Choroid plexus epithelial cell (primary cell): Measurements from ENCODE around the gene C1R.

ENCODE experiments used
- DNase-seq: peaks from one replicate; pipeline ENCODE4 v3.0.0-alpha.2; 2010; ENCODE audit warnings: low read depth
- H3K4me3 ChIP-seq: 2 replicates; pipeline ENCODE4 v1.5.1; 2011; ENCODE audit warnings: low read depth, mild to moderate bottlenecking, control low read depth, low read length, moderate library complexity
- TF ChIP-seq, protein P1 (sequence below): conservative IDR thresholded peaks from 2 replicates; pipeline ENCODE4 v1.5.1; 2011; ENCODE audit warnings: low read depth, mild to moderate bottlenecking, control low read depth, inconsistent platforms, low read length, moderate library complexity

Gene C1R

DNA sequence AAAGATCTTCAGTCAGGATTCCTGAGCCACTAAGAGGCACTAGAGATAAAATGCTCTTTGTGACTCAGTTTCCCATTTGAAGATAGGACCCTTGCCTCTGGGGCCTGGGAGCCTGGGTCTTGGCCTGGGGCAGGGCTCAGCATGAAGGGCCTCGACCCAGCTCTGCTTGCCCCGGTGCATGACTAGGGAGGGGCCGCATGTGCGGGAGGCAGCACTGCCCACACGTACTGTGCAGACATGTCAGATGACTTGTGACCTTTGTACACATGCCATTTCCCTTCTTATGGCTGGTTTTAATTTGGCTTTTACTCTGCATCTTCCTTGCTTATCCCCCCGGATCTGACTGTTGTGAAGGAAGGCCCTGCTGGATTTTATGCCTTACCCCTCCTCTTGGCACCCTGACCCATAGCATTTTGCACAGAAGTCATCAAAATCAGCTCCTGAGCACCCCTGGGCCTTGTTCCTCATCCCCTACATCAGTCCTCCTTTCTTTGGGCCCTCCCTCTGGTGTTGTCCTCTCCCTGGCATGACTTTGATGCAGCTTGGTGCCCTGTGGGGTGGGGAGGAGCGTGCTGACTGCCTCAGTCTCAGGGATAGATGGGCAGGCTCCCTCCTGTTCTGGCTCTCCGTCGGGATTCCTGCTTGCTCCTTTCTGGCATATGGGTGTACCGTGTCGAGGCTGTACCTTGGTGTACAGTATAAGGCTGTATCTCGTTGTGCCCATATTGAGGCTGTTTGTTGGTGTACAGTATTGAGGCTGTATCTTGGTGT is 42.3 kb upstream of the C1R start:
- no peak overlapping the region for H3K4me3 ChIP-seq
- DNase-seq: no peak
- TF ChIP-seq, protein P1, sequence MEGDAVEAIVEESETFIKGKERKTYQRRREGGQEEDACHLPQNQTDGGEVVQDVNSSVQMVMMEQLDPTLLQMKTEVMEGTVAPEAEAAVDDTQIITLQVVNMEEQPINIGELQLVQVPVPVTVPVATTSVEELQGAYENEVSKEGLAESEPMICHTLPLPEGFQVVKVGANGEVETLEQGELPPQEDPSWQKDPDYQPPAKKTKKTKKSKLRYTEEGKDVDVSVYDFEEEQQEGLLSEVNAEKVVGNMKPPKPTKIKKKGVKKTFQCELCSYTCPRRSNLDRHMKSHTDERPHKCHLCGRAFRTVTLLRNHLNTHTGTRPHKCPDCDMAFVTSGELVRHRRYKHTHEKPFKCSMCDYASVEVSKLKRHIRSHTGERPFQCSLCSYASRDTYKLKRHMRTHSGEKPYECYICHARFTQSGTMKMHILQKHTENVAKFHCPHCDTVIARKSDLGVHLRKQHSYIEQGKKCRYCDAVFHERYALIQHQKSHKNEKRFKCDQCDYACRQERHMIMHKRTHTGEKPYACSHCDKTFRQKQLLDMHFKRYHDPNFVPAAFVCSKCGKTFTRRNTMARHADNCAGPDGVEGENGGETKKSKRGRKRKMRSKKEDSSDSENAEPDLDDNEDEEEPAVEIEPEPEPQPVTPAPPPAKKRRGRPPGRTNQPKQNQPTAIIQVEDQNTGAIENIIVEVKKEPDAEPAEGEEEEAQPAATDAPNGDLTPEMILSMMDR: no peak

DNA sequence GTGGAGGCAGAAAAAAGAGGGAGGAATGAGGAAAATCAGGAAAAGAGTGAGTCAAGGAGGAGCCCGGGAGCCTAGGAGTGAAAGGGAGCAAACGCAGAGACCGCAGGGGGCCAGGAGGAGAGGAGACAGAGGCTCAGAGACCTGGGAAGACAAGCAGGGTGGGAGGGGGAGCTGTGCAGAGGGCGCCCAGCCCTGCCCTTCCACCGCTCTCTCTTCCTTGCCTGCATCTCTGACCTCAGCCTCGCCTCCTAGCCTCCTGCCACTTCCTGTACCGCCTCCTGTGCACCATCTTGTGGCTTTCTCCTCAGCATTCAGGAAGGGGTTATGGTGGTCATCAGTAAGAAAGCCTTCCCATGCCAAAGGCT is 39.2 kb upstream of the C1R start:
- TF ChIP-seq, protein P1: no peak
- peak overlapping the region; percentile 75 for H3K4me3 ChIP-seq
- no peak for DNase-seq

DNA sequence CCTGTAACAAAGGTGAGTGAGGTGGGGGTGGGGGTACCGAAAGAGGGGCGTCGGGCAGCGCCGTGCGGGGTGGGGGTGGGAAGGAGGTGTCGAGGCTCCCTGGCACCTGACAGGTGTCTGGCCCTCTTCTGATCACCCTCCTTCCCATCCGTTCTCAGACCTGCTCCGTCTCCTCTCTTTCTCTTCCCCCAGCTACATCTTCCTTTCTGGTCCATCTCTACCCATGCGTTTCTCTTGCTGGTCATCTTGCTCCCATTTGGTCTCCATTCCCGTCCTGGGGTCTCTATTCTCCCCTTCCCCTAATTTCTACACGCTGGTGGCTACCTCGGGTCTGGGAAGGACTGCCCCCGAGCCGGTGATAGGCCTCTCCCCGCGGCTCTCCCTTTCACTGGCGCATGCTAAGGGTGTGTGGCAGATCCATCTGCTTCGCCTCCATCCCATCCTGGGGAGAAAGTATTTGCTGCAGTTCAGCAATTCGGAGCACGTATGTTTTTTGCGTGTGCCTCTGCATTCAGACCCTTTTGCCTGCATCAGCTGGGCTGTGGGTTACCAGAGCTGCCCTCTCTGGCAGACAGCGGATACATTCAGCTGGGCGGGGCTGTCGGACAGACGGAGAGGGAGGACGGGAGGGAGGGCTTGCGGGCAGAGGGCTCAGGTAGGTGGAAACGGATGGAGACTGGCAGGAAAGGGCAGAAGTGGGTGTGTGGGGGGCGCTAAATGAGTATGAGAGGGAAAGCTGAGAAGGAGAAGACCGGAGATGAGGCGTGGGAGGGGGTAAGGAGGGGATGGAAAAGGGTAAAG is 38.7 kb upstream of the C1R start:
- TF ChIP-seq, protein P1: peak; percentile 15
- DNase-seq: peak; percentile 63
- peak overlapping the region; percentile 75 for H3K4me3 ChIP-seq

DNA sequence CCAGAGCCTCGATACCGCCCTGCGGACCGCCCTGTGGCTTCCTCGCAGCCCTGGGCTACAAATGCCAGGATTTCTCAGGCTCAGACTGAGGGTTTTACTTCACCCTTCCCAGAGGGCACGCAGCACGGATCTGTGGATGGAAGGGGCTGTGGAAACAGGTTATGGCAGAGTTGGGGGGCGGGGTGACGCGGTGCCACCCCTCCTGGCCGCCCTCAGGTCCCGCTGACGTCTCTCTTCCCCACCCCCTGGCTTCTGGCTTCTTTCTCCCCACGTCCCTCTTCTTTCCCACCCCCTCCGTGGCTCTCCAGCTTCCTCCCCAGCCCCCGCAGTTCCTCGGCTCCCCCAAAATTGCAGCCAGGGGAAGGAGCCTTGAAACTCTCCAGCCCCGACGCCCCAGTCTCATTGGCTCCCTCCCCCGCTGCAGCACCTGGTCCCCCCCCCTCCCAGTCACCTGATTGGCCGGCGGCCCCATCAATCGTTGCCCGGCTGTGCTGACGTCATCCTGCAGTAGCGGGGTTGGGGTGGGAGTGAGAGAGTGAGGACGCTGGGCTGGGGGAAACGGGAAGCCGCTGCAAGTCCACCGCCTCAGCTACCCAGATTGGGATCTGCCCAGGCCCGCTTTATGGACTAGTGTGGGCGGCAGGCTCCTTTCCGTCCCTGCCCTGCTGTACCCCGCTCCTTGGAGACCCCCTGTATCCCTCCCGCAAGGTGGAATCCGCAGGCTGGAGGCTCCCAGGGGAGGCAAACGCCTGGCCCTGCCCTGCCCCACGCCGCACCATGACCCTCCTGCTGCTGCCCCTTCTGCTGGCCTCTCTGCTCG is 37.8 kb upstream of the C1R start, which contains the start of gene CLSTN3:
Gene CLSTN3 (plus strand): TSS at position 500 of the 820 bp plus-strand sequence. CDS start 278 bp downstream, at position 778.
- peak within 1 kb of the TSS; percentile 75 for H3K4me3 ChIP-seq
- DNase-seq: peak; percentile 79
- TF ChIP-seq, protein P1: no peak

DNA sequence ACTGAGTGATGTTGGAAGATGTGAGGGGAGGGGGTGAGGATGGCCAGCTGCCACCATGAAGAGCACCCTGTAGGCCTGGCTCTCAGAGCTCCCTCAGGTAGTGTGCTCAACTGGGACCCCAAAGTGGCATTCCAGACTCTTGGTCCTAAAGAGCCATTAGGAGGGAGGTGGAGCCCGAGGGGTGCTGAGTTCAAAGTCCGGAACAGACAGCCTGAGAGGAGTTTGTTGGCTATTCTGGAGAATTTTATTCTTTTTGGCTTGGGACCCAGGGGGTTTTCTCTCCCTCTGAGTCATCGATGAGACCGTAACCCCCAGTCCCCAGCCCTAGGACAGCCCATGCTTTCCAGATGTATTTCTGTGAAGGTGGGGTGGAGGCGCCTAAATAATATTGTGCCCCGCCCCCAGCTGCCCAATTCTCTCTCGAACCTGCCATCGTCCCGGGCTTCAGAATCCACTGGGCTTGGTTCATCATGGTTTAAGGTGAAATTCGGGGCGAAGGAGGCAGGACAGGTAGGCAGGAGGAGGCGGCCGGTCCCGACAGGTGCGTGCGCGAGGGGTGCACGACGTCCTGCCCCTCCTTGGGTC is 37.1 kb upstream of the C1R start:
- H3K4me3 ChIP-seq: peak overlapping the region; percentile 75
- TF ChIP-seq, protein P1: no peak
- DNase-seq: no peak

DNA sequence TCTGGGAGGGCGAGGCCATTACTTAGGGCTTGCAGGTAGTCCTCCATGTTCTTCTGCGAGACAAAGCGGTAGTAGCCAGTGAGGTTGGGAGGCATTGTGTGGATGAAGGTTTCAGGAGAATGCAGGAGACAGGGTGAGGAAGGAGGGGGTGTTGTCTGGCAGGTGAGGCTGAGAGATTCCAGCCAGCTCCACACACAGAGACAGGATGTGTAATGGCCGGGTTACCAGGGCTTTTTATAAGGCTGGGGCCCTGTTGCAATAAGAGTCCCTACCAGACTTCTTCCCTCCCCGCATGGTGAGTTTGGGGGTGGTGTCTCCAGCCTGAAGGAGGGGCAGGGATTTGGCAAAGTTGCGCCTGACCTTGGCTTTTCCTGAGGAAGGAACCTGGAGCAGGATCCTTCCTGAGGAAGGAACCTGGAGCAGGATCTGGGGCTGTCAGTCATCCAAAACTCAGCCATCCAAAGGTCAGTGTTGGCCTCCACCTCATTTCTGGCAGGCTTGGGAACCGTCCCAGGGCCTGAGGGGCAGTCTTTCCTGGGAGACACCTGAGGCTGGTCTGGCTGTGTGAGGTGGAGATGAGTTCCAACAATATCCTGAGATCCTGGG is 36.5 kb upstream of the C1R start, which contains the start of gene RBP5:
Gene RBP5 (minus strand): TSS at position 209 of the 606 bp plus-strand sequence. CDS start 114 bp downstream, at position 95.
- H3K4me3 ChIP-seq: peak within 1 kb of the TSS; percentile 75
- DNase-seq: no peak
- TF ChIP-seq, protein P1: no peak
